ENCODE measurements around the gene SURF4.
"Not testable (repeated sequence)": the region's sequence is repeated elsewhere in the genome, so short reads cannot be mapped to it uniquely, and the experiment has no call there.

SURF4 gene

GRCh38 chr9:133396952-133397351 is 21.1 kb upstream of the SURF4 start:
- DNase-seq = no peak

- no peak for DNase-seq
Measured at GRCh38 chr9:133394687-133395271, 18.9 kb upstream of the SURF4 start.

GRCh38 chr9:133393399-133393798 is 17.5 kb upstream of the SURF4 start:
- DNase-seq = no peak

GRCh38 chr9:133392308-133392707 is 16.4 kb upstream of the SURF4 start:
- not testable (repeated sequence) for DNase-seq

- DNase-seq = not testable (repeated sequence)
Measured at GRCh38 chr9:133391449-133391848, 15.6 kb upstream of the SURF4 start.

- DNase-seq = no peak
Measured at GRCh38 chr9:133390713-133391112, 14.9 kb upstream of the SURF4 start.

- no peak for DNase-seq
Measured at GRCh38 chr9:133389562-133389961, 13.7 kb upstream of the SURF4 start.

GRCh38 chr9:133389025-133389557 is 13.2 kb upstream of the SURF4 start:
- no peak for DNase-seq

- no peak for DNase-seq
Measured at GRCh38 chr9:133387680-133388079, 11.8 kb upstream of the SURF4 start.

GRCh38 chr9:133386338-133386737 is 10.5 kb upstream of the SURF4 start:
- no peak for DNase-seq

GRCh38 chr9:133385452-133385851 is 9.6 kb upstream of the SURF4 start:
- DNase-seq = no peak

- no peak for DNase-seq
Measured at GRCh38 chr9:133384736-133385321, 9.0 kb upstream of the SURF4 start.

GRCh38 chr9:133383438-133383837 is 7.6 kb upstream of the SURF4 start:
- DNase-seq = no peak

- DNase-seq = no peak
Measured at GRCh38 chr9:133382507-133383141, 6.8 kb upstream of the SURF4 start.

GRCh38 chr9:133380734-133381133 is 4.9 kb upstream of the SURF4 start:
- no peak for DNase-seq

GRCh38 chr9:133379153-133380086 is 3.6 kb upstream of the SURF4 start:
- DNase-seq = no peak

- no peak for DNase-seq
Measured at GRCh38 chr9:133378408-133378962, 2.6 kb upstream of the SURF4 start.

- DNase-seq = peak; percentile 67
Measured at GRCh38 chr9:133377721-133378216, 1.9 kb upstream of the SURF4 start.

GRCh38 chr9:133377280-133377679 is 1.4 kb upstream of the SURF4 start:
- DNase-seq = not testable (repeated sequence)

- DNase-seq = peak; percentile 43
Measured at GRCh38 chr9:133375116-133375723, 640 bp downstream of the SURF4 start.

- DNase-seq = no peak
Measured at GRCh38 chr9:133374612-133375115, 1.2 kb downstream of the SURF4 start.

- no peak for DNase-seq
Measured at GRCh38 chr9:133372144-133372543, 3.7 kb downstream of the SURF4 start.
